Neural crest cell (in vitro differentiated cells): Measurements from ENCODE around the gene NEK6. TPM values are rescaled to one million over a fixed set of nuclear protein-coding genes. Genes with fewer than 3 reads are reported as not detected.

Experiments used
- DNase-seq: peaks from one replicate; pipeline ENCODE4 v3.0.0; 2021; ENCODE audit warnings: low read depth, mixed read lengths, low spot score
- H3K27ac Mint-ChIP-seq: one replicate; pipeline ENCODE4 v1.8.0; 2021; ENCODE audit warnings: mild to moderate bottlenecking, mixed read lengths; ENCODE audit not compliant: unreplicated experiment
- H3K27me3 Mint-ChIP-seq: 2 replicates; pipeline ENCODE4 v1.8.0; 2021; ENCODE audit warnings: low read depth, mild to moderate bottlenecking, mixed read lengths
- H3K36me3 Mint-ChIP-seq: 2 replicates; pipeline ENCODE4 v1.8.0; 2021; ENCODE audit warnings: low read depth, mild to moderate bottlenecking, mixed read lengths
- H3K4me1 Mint-ChIP-seq: 2 replicates; pipeline ENCODE4 v1.8.0; 2021; ENCODE audit warnings: mixed read lengths
- H3K4me3 Mint-ChIP-seq: one replicate; pipeline ENCODE4 v1.8.0; 2021; ENCODE audit warnings: mild to moderate bottlenecking, mixed read lengths
- H3K9me3 Mint-ChIP-seq: 2 replicates; pipeline ENCODE4 v1.8.0; 2021; ENCODE audit warnings: mixed read lengths
- total RNA-seq: library from RNA; stranded (reverse); gene quantifications from 2 replicates; pipeline ENCODE4 v1.2.1, GENCODE V29; 2021
- TF ChIP-seq, protein P1 (sequence below): fragments of 200-600 bp; sonication (generic); conservative IDR thresholded peaks from 2 replicates; pipeline ENCODE4 v1.5.0; 2021; ENCODE audit warnings: antibody characterized with exemption, mild to moderate bottlenecking

NEK6 gene
- total RNA-seq, 1 donor from 2014 or later = 31.9 TPM

DNA sequence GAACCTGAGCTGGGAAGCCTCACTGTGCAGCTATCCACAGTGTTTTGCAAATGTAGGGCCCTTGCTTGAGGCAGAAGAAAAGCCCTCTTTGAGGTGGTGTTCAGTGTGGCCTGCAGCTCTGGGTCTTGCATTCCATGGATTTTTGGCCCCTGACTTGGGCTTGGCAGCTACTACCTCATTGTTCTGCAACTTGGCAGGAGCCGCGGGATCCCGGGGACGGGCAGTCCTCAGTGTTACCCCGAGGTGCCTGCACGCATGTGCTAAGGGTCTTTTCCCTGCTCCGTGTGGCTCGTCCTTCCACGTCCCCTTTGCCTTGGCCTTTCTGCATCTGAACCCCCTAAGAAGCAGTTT lies 39.8 kb downstream of the NEK6 start:
- no peaks in the 10 kb centered on the region for H3K9me3 Mint-ChIP-seq
- no peak overlapping the region for H3K27ac Mint-ChIP-seq
- H3K4me3 Mint-ChIP-seq = no peak overlapping the region
- DNase-seq = no peak
- H3K4me1 Mint-ChIP-seq = peaks cover 20% of the 10 kb centered on the region
- no peaks in the 10 kb centered on the region for H3K36me3 Mint-ChIP-seq
- H3K27me3 Mint-ChIP-seq = no peaks in the 10 kb centered on the region
- TF ChIP-seq, protein P1, sequence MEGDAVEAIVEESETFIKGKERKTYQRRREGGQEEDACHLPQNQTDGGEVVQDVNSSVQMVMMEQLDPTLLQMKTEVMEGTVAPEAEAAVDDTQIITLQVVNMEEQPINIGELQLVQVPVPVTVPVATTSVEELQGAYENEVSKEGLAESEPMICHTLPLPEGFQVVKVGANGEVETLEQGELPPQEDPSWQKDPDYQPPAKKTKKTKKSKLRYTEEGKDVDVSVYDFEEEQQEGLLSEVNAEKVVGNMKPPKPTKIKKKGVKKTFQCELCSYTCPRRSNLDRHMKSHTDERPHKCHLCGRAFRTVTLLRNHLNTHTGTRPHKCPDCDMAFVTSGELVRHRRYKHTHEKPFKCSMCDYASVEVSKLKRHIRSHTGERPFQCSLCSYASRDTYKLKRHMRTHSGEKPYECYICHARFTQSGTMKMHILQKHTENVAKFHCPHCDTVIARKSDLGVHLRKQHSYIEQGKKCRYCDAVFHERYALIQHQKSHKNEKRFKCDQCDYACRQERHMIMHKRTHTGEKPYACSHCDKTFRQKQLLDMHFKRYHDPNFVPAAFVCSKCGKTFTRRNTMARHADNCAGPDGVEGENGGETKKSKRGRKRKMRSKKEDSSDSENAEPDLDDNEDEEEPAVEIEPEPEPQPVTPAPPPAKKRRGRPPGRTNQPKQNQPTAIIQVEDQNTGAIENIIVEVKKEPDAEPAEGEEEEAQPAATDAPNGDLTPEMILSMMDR = no peak

DNA sequence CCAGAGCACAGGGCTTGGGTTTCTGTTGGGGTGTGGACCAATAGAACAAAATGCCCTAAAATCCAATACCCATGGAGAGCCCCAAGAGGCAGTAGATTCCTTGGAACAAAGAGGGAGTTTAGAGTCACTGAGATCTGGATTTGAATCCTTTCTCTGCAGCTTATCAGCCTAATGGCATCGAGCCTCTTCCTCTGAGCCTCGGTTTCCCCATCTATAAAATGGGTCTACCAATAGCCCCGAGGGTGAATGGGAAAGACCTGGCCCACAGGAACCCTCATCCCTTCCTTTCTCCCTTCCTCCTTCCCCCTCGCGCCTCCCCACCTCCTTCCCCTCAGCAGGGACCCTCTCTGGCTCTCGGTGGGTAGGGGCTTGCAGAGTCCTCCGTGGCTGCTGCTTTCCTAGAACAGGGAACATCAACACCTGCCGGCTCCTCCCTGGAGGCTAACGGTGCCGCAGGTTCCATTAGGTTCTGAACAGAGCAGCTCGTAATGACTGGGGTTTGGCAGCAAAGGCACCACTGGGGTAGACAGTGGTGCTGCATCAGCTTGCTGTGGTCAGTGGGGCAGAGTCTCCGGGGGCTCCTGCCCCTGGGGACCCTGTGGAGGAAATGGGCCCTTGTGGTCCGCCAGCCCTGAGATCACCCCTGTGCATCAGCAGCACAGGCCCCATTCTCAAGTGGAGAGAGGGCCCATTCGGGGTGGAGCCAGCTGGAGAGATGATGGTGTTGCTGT lies 40.3 kb downstream of the NEK6 start:
- Mint-ChIP-seq H3K9me3 (no peaks in the 10 kb centered on the region), H3K4me3 (no peak overlapping the region), H3K27ac (no peak overlapping the region), H3K27me3 (no peaks in the 10 kb centered on the region), H3K36me3 (no peaks in the 10 kb centered on the region), H3K4me1 (peaks cover 14% of the 10 kb centered on the region)
- TF ChIP-seq, protein P1 = no peak
- no peak for DNase-seq

DNA sequence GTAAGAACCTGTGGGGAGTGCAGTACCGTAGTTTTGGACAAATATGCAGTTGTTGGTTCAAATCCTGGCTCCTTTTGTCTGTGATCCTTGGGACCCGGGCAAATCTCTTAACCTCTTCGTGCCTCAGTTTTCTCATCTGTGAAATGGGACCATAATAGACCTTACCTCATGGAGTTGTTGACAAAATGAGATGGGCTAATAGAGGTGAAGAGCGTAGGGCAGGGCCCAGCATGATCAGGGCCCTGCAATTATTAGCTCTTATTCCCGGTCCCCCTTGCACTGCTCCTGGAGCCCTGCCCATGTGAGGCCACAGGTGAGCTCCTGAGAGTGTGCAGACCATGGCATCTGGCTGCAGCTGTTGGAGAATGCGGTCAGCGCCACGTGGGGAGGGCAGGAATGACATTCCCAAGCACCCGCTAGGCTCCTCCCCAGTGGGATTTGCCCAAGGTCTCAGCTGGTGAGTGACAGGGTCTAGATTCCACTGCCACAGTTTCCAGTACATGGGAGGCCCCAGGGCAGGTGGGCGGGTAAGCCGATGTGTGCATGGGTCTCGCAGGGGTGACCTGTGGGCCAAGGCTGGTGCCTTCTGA lies 41.0 kb downstream of the NEK6 start:
- Mint-ChIP-seq H3K4me3 (no peak overlapping the region), H3K9me3 (no peaks in the 10 kb centered on the region), H3K27ac (no peak overlapping the region), H3K4me1 (peaks cover 13% of the 10 kb centered on the region), H3K36me3 (peaks cover 2% of the 10 kb centered on the region), H3K27me3 (no peaks in the 10 kb centered on the region)
- TF ChIP-seq, protein P1 = no peak
- DNase-seq = no peak

DNA sequence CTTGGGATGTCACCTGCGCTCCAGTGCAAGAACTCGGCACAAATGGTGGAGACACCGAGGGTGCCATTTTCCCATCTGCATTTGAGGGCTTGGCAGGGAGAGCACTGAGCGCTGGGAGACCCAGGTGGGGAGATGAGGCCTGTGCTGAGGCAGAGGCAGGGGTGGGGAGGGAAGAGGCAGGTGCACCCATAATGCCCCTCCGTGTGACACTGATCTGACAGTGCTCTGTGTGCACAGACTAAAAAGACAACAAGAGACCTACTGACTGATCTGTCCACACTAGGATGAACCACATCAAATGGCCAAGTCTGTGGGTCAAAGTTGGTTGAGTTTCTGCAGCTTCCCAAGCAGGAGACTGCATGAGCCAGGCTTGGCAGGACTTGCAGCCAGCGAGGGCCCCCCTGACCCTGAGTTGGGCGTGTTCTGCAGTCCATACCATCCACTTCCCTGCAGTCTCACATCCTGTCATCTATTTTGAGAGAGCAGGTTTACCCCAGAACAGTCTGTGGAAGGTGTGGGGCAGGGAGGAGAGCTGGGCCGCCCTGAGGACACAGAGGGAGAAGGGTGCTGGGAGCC lies 41.9 kb downstream of the NEK6 start:
- Mint-ChIP-seq H3K9me3 (no peaks in the 10 kb centered on the region), H3K4me3 (no peak overlapping the region), H3K36me3 (peaks cover 2% of the 10 kb centered on the region), H3K27ac (no peak overlapping the region), H3K4me1 (peaks cover 8% of the 10 kb centered on the region), H3K27me3 (no peaks in the 10 kb centered on the region)
- TF ChIP-seq, protein P1 = no peak
- DNase-seq = no peak

DNA sequence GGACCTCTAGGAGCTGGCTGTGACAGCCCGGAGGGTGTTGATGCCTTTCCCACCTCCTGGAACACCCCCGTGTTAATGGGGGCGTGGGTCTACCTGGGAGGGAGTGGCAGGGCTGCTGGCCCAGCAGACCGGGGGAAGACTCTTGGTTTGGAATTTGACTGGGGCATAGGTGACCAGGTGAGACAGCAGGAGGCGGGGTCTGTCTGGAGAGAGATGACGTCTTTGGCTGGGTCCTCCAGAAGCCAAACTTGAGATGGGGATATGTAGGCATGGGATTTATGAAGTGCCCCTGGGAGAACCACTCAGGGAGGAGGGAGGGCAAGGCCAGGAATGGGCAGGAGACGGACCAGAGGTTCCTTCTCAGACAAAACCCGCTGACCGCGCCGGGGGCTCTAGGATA lies 42.6 kb downstream of the NEK6 start:
- H3K36me3 Mint-ChIP-seq = peaks cover 2% of the 10 kb centered on the region
- H3K9me3 Mint-ChIP-seq = no peaks in the 10 kb centered on the region
- peaks cover 5% of the 10 kb centered on the region for H3K4me1 Mint-ChIP-seq
- peak overlapping the region; percentile 71 for H3K27ac Mint-ChIP-seq
- no peaks in the 10 kb centered on the region for H3K27me3 Mint-ChIP-seq
- TF ChIP-seq, protein P1 = no peak
- no peak overlapping the region for H3K4me3 Mint-ChIP-seq
- DNase-seq = no peak
